ENCODE data around the gene MYO18B.

The MYO18B gene

DNA sequence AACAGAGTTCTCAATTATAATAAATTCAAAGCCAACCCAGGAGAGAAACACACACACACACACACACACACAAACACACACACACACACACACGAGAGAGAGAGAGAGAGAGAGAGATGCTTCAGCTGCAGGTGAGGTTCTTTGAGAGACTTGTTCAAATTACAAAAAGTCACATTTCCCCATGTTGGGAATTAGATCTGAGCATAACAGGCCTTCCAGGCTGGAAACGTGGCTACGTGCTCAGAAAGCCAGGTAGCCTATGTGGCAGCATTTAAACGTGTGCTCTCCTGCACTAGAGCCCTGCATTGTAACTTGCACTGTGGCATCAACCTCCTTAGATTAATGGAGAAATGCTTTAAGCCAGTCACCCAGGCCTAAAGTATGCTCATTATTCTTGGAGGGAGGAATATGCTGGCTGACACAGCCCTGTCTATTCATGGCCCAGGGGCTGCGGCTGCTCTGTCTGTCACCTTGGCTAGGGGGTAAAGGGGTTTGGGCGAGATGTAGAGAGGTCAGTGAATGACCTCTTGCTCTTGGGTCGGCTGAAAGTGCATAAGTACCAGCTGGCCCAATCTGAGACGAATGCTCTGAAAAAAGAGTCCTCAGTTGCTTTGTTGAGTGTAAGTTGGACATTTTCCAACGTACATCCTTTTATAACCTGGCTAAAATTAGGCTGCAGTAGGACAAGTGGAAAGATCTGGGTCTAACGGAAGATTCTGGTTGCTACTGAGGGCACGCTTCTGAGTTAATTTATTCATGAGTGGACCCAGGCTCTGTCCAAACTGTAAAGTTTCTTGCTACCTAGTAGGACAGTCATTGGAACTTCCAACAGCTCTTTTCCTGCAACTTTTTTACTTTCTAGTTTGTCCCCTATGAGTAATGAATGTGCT lies 256.1 kb downstream of the MYO18B start:
- DNase-seq (ENCODE audit: low read depth), result no peak
- no peak overlapping the region for H3K4me3 ChIP-seq (ENCODE audit: low read depth, low read length)

DNA sequence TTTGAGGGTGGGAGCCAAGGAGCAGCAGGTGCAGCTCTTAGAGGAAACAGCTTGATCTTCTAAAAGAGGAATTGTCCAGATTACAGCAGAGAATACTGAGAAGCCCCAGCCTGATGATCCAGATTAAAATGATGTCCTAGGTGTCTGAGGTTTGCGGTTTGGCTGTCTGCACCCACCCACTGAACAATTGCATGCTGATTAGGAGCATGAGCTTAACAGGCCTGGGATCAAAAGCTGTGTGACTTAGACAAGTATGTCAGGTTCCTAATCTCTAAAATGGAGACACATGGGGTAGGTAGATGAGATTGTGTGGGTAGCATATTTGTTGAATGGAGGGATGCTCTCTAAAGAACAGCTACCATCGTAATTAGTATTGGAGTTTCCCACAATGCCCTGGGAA lies 260.5 kb downstream of the MYO18B start:
- DNase-seq (ENCODE audit: low read depth), result no peak
- H3K4me3 ChIP-seq (ENCODE audit: low read depth, low read length), result no peak overlapping the region

GRCh38 chr22:26004477-26004876 lies 262.5 kb downstream of the MYO18B start:
- DNase-seq (ENCODE audit: low read depth), result no peak
- H3K4me3 ChIP-seq (ENCODE audit: low read depth, low read length), result no peak overlapping the region

DNA sequence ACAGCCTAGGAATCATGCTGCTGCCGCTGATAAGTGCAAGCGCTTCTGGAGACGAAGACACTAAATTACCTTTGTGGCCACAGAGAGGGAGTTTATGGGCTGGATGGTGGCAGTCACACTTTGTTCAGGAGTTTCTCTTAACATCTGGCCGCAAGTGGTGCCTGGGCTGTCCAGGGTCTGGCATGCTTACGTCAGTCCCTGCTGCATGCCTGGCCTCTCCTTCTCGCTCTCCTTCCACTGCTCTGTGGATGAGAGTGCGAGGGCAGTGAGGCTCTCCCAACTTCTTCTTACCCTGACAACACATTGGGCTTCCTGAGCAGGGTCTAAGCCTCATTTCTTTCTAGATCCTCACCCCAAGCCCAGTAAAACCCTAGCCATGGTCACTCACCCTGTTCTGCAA lies 266.6 kb downstream of the MYO18B start:
- H3K4me3 ChIP-seq (ENCODE audit: low read depth, low read length), result no peak overlapping the region
- no peak for DNase-seq (ENCODE audit: low read depth)

GRCh38 chr22:26016916-26017315 lies 274.9 kb downstream of the MYO18B start:
- H3K4me3 ChIP-seq (ENCODE audit: low read depth, low read length), result no peak overlapping the region
- DNase-seq (ENCODE audit: low read depth), result no peak

GRCh38 chr22:26017932-26018331 lies 275.9 kb downstream of the MYO18B start:
- no peak overlapping the region for H3K4me3 ChIP-seq (ENCODE audit: low read depth, low read length)
- no peak for DNase-seq (ENCODE audit: low read depth)

GRCh38 chr22:26019596-26019995 lies 277.6 kb downstream of the MYO18B start:
- no peak for DNase-seq (ENCODE audit: low read depth)
- no peak overlapping the region for H3K4me3 ChIP-seq (ENCODE audit: low read depth, low read length)

DNA sequence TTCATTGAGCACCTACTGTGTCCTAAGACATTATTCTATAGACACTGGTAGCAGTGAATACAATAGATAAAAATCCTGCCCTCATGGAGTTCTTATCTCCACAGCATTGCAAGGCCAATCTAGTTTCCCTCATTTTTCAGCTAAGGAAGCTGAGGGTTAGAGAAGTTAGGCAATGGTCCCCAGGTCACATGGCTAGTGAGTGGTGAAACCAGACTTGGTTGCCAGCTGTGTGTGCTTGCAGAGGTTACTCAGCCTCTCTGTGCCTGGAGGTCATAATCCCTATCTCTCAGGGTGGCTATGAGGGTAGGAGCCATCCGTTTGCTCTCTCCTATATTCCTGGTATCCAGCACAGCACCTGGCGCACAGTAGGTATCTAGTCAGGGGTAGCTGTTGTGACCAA lies 279.5 kb downstream of the MYO18B start:
- no peak overlapping the region for H3K4me3 ChIP-seq (ENCODE audit: low read depth, low read length)
- DNase-seq (ENCODE audit: low read depth), result no peak

DNA sequence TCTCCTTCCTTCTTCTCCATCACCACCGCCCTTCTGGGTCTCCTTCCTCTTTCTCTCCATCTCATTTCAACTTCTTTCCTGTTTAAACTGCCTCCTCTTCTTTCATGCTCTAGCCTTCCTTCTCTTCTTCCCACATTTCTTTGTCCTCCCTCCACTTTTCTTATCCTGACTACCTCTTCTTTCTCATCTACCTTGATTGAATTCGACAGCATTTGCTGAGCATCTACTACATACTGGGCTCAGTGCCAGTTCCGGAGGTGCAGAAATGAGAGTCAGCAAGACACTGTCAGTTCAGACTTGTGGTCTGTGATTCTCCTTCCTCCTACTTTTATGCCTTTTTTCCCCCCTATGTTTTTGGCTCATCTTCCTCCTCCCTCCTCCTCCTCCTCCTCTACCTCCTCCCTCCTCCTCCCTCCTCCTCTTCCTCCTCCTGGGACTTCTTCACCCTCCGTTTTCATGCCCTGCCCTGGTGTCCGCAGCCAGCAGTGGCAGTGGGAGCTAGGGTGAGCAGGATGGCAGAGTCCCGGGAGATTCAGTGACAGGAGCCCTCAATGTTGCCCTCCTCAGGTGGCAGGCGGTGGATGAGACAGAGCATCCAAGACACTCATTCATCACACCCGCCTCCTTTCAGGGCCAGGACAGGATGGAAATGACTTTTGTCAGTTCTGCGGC lies 281.3 kb downstream of the MYO18B start:
- H3K4me3 ChIP-seq (ENCODE audit: low read depth, low read length), result no peak overlapping the region
- no peak for DNase-seq (ENCODE audit: low read depth)

DNA sequence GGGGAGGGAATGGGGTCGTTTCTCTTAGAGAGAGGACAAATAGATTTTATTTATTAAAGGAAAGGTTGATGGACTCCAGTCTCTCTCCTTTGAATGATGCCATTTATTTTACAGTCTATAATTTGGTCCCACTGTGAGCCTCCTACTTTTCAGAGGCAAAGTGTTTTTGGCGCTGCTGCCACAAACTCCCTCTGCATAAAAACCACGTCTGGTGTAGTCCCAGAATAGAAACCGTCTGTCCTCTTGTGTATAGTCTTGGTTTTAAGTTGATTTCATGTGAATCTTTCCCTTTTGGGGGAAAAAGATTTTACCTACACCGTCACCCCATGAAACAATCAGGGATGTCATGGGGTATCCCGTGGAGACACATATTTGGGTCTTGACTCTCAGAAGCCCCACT lies 283.6 kb downstream of the MYO18B start:
- H3K4me3 ChIP-seq (ENCODE audit: low read depth, low read length), result no peak overlapping the region
- no peak for DNase-seq (ENCODE audit: low read depth)

GRCh38 chr22:26027341-26027740 lies 285.4 kb downstream of the MYO18B start:
- DNase-seq (ENCODE audit: low read depth), result no peak
- H3K4me3 ChIP-seq (ENCODE audit: low read depth, low read length), result no peak overlapping the region

DNA sequence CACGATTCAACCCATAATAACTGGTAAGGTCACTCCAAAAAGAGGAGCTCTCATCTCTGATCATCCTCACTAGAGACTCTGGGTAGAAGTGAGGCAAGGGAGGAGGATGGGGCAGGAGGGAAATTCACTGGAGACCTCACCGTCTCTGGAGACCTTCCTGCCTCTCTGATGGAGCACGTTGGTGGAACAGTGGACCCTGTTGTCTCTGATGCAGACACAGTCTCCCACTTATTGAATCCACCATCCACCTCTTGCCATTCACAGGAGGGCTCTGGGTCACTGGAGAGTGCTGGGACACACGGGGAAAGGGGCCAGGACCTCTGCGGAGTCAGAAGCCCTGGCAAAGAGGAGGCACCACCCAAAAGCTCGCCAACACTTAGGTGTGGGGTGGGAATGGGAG lies 289.7 kb downstream of the MYO18B start:
- no peak for DNase-seq (ENCODE audit: low read depth)
- H3K4me3 ChIP-seq (ENCODE audit: low read depth, low read length), result no peak overlapping the region

- H3K4me3 ChIP-seq (ENCODE audit: low read depth, low read length), result no peak overlapping the region
- DNase-seq (ENCODE audit: low read depth), result no peak
Measured at GRCh38 chr22:26033071-26033470, 291.1 kb downstream of the MYO18B start.

DNA sequence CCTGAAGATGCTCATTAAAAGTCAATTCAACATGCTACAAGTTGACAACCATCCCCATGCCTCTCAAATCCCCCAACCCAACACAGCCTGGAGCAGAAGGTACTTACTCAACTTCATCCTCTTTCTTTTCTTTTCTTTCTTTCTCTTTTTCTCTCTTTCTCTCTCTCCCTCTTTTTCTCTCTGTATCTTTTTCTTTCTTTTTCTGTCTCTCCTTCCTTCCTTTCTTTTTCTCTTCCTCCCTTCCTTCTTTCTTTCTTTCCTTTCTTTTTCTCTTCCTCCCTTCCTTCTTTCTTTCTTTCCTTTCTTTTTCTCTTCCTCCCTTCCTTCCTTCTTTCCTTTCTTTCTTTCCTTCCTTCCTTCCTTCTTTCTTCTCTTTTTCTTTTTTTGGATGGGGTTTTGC lies 291.6 kb downstream of the MYO18B start:
- H3K4me3 ChIP-seq (ENCODE audit: low read depth, low read length), result no peak overlapping the region
- DNase-seq (ENCODE audit: low read depth), result no peak

DNA sequence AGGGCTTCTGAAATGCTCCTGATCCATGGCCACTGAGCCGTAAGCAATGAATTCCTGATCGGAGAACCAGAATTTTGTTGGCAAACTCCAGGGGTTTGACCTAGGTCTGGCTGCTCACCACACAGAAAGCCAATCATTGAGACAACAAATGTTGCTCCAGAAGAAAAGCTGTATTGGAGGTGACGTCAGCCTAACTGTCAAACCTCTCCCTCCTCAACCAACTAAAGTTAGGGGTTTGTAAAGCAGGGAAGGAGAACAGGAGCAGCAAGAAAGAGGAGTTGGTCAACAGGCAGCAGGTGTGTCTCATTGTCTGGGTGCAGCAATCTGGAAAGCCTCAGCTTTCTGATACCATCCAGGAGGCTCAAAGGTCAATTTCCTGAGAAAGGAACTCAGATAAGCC lies 293.5 kb downstream of the MYO18B start:
- DNase-seq (ENCODE audit: low read depth), result no peak
- no peak overlapping the region for H3K4me3 ChIP-seq (ENCODE audit: low read depth, low read length)

GRCh38 chr22:26038365-26038764 lies 296.4 kb downstream of the MYO18B start:
- H3K4me3 ChIP-seq (ENCODE audit: low read depth, low read length), result no peak overlapping the region
- no peak for DNase-seq (ENCODE audit: low read depth)

GRCh38 chr22:26041931-26042330 lies 299.9 kb downstream of the MYO18B start:
- no peak for DNase-seq (ENCODE audit: low read depth)
- no peak overlapping the region for H3K4me3 ChIP-seq (ENCODE audit: low read depth, low read length)

GRCh38 chr22:26043031-26043430 lies 301.0 kb downstream of the MYO18B start:
- H3K4me3 ChIP-seq (ENCODE audit: low read depth, low read length), result no peak overlapping the region
- no peak for DNase-seq (ENCODE audit: low read depth)

DNA sequence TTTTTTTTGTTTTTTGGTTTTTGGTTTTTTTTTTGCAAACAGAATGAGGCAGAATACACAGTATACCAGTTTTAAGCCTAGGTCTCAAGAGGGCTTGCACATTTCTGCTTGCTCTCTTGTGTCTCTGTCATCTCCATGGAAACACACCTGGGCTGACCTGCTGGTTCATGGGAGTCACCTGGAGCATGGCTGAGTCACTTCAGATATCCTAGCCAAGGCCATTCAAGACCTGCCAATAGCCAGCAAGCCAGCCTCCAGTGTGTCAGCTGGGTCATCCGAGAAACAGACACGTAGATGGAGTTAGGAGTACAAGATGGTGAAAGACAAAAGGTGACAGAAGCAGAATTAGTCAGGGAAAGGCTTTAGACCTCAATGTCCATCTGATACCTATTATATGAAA lies 303.1 kb downstream of the MYO18B start:
- no peak for DNase-seq (ENCODE audit: low read depth)
- no peak overlapping the region for H3K4me3 ChIP-seq (ENCODE audit: low read depth, low read length)

DNA sequence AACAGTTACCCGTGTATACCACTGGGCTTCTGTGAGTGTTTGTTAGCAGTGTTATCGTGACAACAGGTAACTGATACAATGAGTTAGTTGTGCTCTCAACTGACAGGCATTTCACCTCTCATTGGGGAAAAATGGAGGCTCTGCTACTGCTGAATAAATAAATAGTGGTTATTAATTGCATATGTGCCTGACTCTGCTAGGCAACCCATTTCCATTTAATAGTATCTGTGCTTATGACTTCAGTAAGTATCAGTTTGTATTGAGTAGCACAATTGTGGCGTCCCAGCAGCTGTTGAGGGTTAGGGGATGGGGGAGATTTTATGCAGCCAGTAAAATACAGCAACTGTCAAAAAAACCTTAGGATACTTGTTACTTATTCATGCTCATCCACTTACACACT lies 303.9 kb downstream of the MYO18B start:
- DNase-seq (ENCODE audit: low read depth), result no peak
- no peak overlapping the region for H3K4me3 ChIP-seq (ENCODE audit: low read depth, low read length)

- DNase-seq (ENCODE audit: low read depth), result no peak
- no peak overlapping the region for H3K4me3 ChIP-seq (ENCODE audit: low read depth, low read length)
Measured at GRCh38 chr22:26047516-26047915, 305.5 kb downstream of the MYO18B start.
